Suprapubic skin (tissue), 3 donors: ENCODE results near the gene SLA2.
"Not testable (repeated sequence)": the region's sequence is repeated elsewhere in the genome, so short reads cannot be mapped to it uniquely, and the experiment has no call there.

ENCODE experiments used
- EP300 ChIP-seq: sonication (generic); formaldehyde crosslinking; IDR thresholded peaks from one replicate; pipeline ENCODE4 v1.6.1; 2017; ENCODE audit warnings: antibody characterized with exemption
- POLR2A ChIP-seq, 2 donors: fragments of 450-650 bp; IDR thresholded peaks; one replicate each; pipeline ENCODE4 v1.6.1; 2017; ENCODE audit warnings: antibody characterized with exemption in 2 of 2, mild to moderate bottlenecking in 2 of 2, moderate library complexity in 2 of 2
- TF ChIP-seq, protein P1 (sequence below), 2 donors: fragments of 200-600 bp in 1 of 2; fragments of 450-650 bp in 1 of 2; sonication (generic) in 1 of 2; IDR thresholded peaks; one replicate each; pipeline ENCODE4 v1.5.1; 2016 to 2019; ENCODE audit warnings: antibody characterized with exemption in 2 of 2, mild to moderate bottlenecking in 1 of 2, moderate library complexity in 1 of 2

DNA sequence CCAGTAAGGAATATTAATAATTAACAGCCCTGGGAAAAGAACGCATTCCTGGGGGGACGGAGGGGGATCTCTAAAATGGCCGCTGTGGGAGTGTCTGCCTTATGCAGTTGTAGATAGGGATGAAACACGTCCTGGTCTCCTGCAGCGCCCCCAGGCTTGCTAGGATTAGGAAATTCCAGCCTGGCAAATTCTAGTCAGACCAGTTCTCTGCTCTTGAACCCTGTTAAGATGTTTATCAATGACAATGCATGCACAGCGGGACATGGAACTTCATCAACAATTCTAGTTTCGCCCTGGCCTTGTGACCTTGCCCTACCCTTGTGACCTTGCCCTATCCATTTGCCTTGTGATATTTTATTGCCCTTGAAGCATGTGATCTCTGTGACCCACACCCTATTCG, 49.5 kb upstream of the SLA2 start:
- TF ChIP-seq, protein P1, sequence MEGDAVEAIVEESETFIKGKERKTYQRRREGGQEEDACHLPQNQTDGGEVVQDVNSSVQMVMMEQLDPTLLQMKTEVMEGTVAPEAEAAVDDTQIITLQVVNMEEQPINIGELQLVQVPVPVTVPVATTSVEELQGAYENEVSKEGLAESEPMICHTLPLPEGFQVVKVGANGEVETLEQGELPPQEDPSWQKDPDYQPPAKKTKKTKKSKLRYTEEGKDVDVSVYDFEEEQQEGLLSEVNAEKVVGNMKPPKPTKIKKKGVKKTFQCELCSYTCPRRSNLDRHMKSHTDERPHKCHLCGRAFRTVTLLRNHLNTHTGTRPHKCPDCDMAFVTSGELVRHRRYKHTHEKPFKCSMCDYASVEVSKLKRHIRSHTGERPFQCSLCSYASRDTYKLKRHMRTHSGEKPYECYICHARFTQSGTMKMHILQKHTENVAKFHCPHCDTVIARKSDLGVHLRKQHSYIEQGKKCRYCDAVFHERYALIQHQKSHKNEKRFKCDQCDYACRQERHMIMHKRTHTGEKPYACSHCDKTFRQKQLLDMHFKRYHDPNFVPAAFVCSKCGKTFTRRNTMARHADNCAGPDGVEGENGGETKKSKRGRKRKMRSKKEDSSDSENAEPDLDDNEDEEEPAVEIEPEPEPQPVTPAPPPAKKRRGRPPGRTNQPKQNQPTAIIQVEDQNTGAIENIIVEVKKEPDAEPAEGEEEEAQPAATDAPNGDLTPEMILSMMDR (IDR thresholded peaks at IDR 0.05), result not testable (repeated sequence)
- not testable (repeated sequence) for TF ChIP-seq POLR2A (IDR thresholded peaks at IDR 0.05); EP300
